ENCODE data around the gene GPS2.

Gene GPS2

DNA sequence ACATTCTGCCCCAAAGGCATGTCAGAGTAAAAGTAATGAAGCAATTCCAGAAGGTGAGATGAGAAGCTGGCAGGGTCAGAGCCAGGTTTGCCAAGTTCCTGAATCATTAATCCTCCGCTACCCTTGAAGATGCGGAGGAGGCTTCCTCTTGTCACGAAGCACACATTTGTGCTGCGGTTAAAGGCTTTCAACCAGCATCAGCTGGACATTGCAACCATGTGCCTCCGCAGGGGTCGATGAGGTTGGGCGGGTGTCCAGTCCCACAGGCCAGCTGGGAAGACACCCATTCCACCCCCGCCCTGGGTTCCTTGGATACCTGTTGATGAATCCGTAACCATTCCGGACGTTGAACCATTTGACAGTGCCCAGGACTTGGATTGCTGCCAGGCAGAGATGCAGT, 22.0 kb downstream of the GPS2 start:
- TF ChIP-seq EZH2 (IDR thresholded peaks at IDR 0.05; ENCODE audit: borderline replicate concordance, low read length) = no peak
- TF ChIP-seq, protein P1, sequence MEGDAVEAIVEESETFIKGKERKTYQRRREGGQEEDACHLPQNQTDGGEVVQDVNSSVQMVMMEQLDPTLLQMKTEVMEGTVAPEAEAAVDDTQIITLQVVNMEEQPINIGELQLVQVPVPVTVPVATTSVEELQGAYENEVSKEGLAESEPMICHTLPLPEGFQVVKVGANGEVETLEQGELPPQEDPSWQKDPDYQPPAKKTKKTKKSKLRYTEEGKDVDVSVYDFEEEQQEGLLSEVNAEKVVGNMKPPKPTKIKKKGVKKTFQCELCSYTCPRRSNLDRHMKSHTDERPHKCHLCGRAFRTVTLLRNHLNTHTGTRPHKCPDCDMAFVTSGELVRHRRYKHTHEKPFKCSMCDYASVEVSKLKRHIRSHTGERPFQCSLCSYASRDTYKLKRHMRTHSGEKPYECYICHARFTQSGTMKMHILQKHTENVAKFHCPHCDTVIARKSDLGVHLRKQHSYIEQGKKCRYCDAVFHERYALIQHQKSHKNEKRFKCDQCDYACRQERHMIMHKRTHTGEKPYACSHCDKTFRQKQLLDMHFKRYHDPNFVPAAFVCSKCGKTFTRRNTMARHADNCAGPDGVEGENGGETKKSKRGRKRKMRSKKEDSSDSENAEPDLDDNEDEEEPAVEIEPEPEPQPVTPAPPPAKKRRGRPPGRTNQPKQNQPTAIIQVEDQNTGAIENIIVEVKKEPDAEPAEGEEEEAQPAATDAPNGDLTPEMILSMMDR (IDR thresholded peaks at IDR 0.05; ENCODE audit: low read length) = no peak
- Histone ChIP-seq H4K20me1 (ENCODE audit: insufficient read depth, low read length) (no peaks in the 10 kb centered on the region), H3F3A (ENCODE audit: insufficient read depth, low read length) (no peaks in the 10 kb centered on the region), H3K4me2 (ENCODE audit: low read length) (no peak overlapping the region), H3K4me1 (ENCODE audit: insufficient read depth, low read length, severe bottlenecking) (peaks cover 19% of the 10 kb centered on the region), H3K9ac (ENCODE audit: low read length) (no peak overlapping the region), H3K27ac (ENCODE audit: low read depth, low read length, poor library complexity, severe bottlenecking) (no peak overlapping the region), H3K27me3 (ENCODE audit: insufficient read depth, low read length) (peaks cover 2% of the 10 kb centered on the region), H3K9me3 (ENCODE audit: low read length) (no peaks in the 10 kb centered on the region), H3K4me3 (ENCODE audit: low read depth, low read length, poor library complexity, severe bottlenecking) (no peak overlapping the region), H3K36me3 (ENCODE audit: insufficient read depth, low read length) (no peaks in the 10 kb centered on the region), H3K9me2 (ENCODE audit: low read depth, low read length) (no peaks in the 10 kb centered on the region), H3K79me2 (ENCODE audit: insufficient read depth, low read length) (no peaks in the 10 kb centered on the region), H2AFZ (ENCODE audit: low read length) (no peak overlapping the region)

DNA sequence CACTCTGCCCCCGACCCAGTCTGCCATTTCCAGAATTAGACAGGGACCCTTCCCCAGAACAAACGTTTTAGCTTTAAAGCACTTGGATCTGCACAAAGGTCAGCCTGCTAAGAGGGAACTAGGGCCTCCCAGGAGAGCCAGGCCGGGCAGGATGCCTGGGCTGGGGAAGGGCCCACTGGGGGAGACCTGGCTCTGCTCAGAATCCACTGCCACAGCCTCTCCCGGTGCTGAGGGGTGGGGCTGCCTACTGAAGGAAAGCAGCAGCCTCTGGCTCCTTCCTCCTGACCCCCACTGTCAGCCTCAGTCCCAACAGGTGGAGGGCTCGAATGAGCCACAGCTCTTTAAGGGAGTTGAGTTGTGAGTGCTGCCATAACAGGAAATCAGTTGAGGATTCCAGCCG, 22.4 kb downstream of the GPS2 start:
- no peaks in the 10 kb centered on the region for H3F3A ChIP-seq (ENCODE audit: insufficient read depth, low read length)
- no peak overlapping the region for H3K9ac ChIP-seq (ENCODE audit: low read length)
- H3K9me3 ChIP-seq (ENCODE audit: low read length) = no peaks in the 10 kb centered on the region
- no peaks in the 10 kb centered on the region for H3K36me3 ChIP-seq (ENCODE audit: insufficient read depth, low read length)
- no peak overlapping the region for H2AFZ ChIP-seq (ENCODE audit: low read length)
- no peak overlapping the region for H3K27ac ChIP-seq (ENCODE audit: low read depth, low read length, poor library complexity, severe bottlenecking)
- H4K20me1 ChIP-seq (ENCODE audit: insufficient read depth, low read length) = no peaks in the 10 kb centered on the region
- peaks cover 19% of the 10 kb centered on the region for H3K4me1 ChIP-seq (ENCODE audit: insufficient read depth, low read length, severe bottlenecking)
- H3K9me2 ChIP-seq (ENCODE audit: low read depth, low read length) = no peaks in the 10 kb centered on the region
- H3K27me3 ChIP-seq (ENCODE audit: insufficient read depth, low read length) = peaks cover 5% of the 10 kb centered on the region
- no peaks in the 10 kb centered on the region for H3K79me2 ChIP-seq (ENCODE audit: insufficient read depth, low read length)
- TF ChIP-seq EZH2 (IDR thresholded peaks at IDR 0.05; ENCODE audit: borderline replicate concordance, low read length) = no peak
- TF ChIP-seq, protein P1 (IDR thresholded peaks at IDR 0.05; ENCODE audit: low read length) = no peak
- H3K4me3 ChIP-seq (ENCODE audit: low read depth, low read length, poor library complexity, severe bottlenecking) = no peak overlapping the region
- H3K4me2 ChIP-seq (ENCODE audit: low read length) = no peak overlapping the region

DNA sequence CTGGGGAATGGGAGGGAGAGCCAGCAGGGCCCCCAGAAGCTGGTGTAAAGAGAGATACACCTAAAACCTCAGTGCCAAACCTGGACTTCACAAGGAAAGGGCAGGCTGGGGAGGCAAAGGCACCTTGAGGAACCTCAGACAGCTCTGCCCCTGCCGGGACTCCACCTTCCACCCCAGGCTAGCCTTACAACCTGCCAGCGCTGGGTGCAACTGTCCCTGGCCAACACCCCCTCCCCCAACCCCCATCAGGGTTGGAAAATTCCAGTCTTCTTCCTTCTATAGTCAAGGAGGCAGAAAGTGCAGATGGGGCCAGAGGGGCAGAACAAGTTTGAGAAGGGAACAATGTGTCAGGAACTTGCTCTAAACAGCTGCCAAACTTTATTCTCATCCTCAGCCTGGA, 23.0 kb downstream of the GPS2 start:
- Histone ChIP-seq H3K27me3 (ENCODE audit: insufficient read depth, low read length) (peaks cover 5% of the 10 kb centered on the region), H3K79me2 (ENCODE audit: insufficient read depth, low read length) (no peaks in the 10 kb centered on the region), H3K4me1 (ENCODE audit: insufficient read depth, low read length, severe bottlenecking) (peaks cover 19% of the 10 kb centered on the region), H3K4me2 (ENCODE audit: low read length) (no peak overlapping the region), H3K4me3 (ENCODE audit: low read depth, low read length, poor library complexity, severe bottlenecking) (no peak overlapping the region), H3F3A (ENCODE audit: insufficient read depth, low read length) (no peaks in the 10 kb centered on the region), H3K9me3 (ENCODE audit: low read length) (no peaks in the 10 kb centered on the region), H4K20me1 (ENCODE audit: insufficient read depth, low read length) (no peaks in the 10 kb centered on the region), H3K9ac (ENCODE audit: low read length) (no peak overlapping the region), H3K36me3 (ENCODE audit: insufficient read depth, low read length) (no peaks in the 10 kb centered on the region), H3K9me2 (ENCODE audit: low read depth, low read length) (no peaks in the 10 kb centered on the region), H2AFZ (ENCODE audit: low read length) (no peak overlapping the region), H3K27ac (ENCODE audit: low read depth, low read length, poor library complexity, severe bottlenecking) (no peak overlapping the region)
- no peak for TF ChIP-seq EZH2 (IDR thresholded peaks at IDR 0.05; ENCODE audit: borderline replicate concordance, low read length)
- TF ChIP-seq, protein P1 (IDR thresholded peaks at IDR 0.05; ENCODE audit: low read length) = no peak
